HS-5 (cell line): Measurements from ENCODE around the gene SNRPD2.
"Not testable (repeated sequence)": the region's sequence is repeated elsewhere in the genome, so short reads cannot be mapped to it uniquely, and the experiment has no call there.

ENCODE experiments used
- DNase-seq: peaks from one replicate; pipeline ENCODE4 v3.0.0-alpha.2; 2012; ENCODE audit warnings: low read depth

SNRPD2 gene

DNA sequence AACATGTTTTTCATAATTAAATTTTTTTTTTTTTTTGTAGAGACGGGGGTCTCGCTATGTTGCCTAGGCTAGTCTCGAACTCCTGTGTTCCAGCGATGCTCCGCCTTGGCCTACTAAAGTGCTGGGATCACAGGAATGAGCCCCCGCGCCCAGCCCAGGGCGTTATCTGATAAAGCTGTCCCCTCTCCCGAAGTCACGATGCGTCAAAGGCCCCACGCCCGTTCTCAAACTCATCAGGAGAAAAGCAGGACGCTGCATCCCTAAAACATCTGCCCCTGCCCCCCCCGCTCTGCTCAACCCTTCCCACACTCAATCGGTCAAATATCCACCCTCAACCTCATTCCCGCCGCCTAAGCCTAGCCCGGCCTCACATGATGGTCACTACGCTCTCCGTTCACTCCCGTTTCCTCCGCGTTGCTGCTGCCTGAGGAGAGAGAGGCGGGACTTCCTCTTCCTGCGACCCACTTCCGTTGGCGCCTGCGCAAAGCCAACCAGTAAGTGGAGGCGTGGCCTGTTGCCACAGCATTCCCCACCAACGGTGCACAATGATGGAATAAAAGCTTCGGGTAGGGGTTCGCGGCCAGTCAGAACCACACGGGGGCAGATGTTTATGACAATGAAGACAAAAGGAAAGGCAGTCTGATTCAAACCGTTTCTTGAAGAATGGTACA, at the start of gene SNRPD2:
TSS of gene SNRPD2 (minus strand) at position 438 of the 671 bp plus-strand sequence. CDS start at position 373, 65 bp downstream.
- peak; percentile 93 for DNase-seq

DNA sequence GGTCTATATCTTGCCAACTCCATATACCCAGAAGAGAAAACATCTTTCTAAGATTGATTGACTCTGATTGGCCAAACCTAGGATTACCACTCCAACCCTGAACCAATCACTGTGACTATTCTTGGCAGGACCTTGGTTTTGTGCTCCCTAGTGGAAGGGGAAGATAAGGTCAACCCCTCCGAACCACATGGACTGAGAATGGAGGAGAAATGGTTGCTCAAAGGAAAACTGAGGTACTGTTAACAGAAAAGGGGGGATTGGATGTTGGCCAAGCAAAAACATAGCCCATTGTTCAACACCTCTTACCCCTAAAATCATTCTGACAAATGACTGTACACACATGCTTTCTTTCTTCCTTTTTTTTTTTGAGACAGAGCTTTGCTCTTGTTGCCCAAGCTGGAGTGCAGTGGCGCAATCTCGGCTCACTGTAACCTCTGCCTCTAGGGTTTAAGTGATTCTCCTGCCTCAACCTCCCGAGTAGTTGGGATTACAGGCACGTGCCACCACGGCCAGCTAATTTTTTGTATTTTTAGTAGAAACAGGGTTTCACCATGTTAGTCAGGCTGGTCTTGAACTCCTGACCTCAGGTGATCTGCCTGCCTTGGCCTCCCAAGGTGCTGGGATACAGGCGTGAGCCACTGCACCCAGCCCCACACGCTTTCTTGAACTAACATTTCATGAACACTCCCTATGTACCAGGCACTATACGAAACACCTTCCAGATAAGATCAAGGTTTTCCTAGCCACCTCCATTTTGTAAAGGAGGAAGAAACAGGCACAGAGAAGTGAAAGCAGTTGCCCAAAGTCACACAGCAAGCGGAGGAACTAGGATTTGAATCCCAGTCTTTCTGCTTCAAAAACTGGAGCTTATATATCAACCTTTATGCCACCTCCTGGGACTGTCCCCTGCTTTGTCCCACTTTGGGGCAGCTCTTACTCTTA, 48.0 kb upstream of the SNRPD2 start:
- DNase-seq, result no peak

- no peak for DNase-seq
These were observed 41.5 kb upstream of the SNRPD2 start, which contains the start of gene MEIOSIN for GRCh38 chr19:45733160-45733810. TSS of gene MEIOSIN (plus strand) at chr19:45733439. CDS start at chr19:45735377, 1,938 bp downstream.

GRCh38 chr19:45730368-45731288, 38.9 kb upstream of the SNRPD2 start, which contains the start of gene FBXO46:
TSS of gene FBXO46 (minus strand) at chr19:45730896. CDS start at chr19:45713495, 17,401 bp downstream.
- DNase-seq, result peak; percentile 93

DNA sequence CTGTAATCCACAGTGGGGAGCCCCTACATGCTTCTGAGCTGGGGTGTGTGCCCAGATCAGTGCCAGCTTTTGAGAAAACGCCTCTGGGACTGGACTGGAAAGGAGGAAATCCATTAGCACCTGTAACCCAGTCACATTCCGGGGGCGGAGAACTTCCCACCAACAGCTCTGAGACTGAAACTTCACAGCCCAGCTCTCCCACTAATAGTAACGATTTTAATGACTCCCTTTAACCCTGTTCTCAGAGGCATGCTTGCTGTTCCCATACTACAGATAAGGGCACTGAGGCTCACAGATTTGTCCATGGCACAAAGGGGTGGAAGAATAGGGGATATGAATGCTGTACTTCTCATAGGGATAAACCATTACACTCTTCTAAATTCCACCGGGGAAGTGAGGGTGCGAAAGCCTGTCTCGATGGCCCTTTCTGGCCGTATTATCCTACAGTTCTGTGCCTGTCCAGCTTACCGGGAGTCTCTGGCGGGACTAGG, 38.1 kb upstream of the SNRPD2 start:
- no peak for DNase-seq

GRCh38 chr19:45728683-45729082, 36.9 kb upstream of the SNRPD2 start:
- not testable (repeated sequence) for DNase-seq

DNA sequence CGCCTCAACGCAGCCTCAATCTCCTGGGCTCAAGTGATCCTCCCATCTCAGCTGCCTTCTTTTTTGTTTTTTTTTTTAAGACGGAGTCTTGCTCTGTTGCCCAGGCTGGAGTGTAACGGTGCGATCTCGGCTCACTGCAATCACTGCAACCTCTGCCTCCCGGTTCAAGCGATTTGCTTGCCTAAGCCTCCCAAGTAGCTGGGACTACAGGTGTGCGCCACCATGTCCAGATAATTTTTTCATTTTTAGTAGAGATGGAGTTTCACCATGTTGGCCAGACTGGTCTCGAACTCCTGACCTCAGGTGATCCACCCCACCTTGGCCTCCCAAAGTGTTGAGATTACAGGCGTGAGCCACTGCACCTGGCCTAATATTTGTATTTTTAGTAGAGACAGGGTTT, 28.3 kb upstream of the SNRPD2 start:
- DNase-seq, result not testable (repeated sequence)

GRCh38 chr19:45717983-45718650, 26.4 kb upstream of the SNRPD2 start:
- DNase-seq, result no peak

GRCh38 chr19:45717131-45717982, 25.6 kb upstream of the SNRPD2 start:
- DNase-seq, result peak; percentile 87

GRCh38 chr19:45716359-45717130, 24.8 kb upstream of the SNRPD2 start:
- no peak for DNase-seq

- no peak for DNase-seq
These were observed 23.4 kb upstream of the SNRPD2 start for GRCh38 chr19:45715139-45715538.

DNA sequence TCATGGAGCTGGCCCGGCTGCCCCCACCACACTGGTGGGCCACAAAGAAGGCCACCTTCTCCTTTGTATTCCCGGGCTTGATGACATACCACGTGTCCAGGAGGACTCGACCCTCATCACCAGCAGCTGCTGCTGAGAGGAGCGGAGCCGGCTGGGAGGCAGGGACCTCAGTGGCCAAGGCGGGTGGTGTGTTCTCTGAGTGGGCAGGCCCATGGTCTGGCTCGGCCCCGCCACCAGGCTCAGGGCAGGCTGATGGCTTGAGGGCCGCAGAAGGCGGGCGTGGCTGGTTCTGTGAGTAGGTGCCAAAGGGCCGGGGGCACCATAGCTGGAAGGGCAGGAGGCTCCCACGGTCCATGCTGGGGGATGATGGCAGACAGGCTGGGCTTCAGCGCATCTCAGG, 21.4 kb upstream of the SNRPD2 start:
- no peak for DNase-seq

GRCh38 chr19:45712699-45713067, 20.9 kb upstream of the SNRPD2 start:
- DNase-seq, result no peak

GRCh38 chr19:45711851-45712698, 20.3 kb upstream of the SNRPD2 start:
- no peak for DNase-seq

GRCh38 chr19:45710356-45711130, 18.8 kb upstream of the SNRPD2 start:
- no peak for DNase-seq

GRCh38 chr19:45705710-45706415, 14.1 kb upstream of the SNRPD2 start:
- no peak for DNase-seq
